Fibroblast of skin of back (primary cell): ENCODE data around the gene TAF4.

ENCODE experiments used
- DNase-seq: peaks from one replicate; pipeline ENCODE4 v3.0.0-alpha.2; 2013

Gene TAF4

DNA sequence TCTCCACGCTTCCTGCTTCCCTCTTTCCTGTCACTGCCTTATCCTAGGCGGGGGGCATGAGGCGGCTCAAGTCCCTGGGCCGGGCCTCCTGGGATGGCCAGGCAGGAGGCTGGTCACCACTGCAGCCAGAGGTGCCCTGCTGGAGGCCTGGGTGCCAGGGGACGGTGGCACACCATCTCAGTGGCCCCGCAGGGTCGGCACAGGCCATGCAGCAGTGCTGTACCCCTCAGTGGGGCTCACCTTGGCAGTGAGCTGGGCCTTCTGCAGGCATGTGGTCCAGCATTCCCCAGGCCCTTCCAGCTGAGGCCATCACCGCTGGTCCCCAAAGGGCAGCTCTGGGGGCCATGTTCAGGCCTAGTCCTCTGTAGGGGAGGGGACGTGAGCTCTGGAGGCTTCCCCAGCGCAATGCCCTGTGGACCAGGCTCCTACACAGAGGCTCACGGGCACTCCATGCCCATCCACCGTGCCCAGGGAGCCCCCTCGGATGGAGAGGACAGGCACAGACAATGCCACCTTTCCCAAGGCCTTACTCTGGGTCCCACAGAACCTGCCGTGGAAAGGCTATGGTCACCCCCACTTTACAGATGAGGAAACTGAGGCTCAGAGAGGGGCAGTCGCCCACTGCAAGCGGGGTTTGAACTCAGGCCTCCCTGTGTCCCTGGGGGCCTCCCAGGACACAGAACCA, 123.8 kb downstream of the TAF4 start:
- DNase-seq, result no peak

DNA sequence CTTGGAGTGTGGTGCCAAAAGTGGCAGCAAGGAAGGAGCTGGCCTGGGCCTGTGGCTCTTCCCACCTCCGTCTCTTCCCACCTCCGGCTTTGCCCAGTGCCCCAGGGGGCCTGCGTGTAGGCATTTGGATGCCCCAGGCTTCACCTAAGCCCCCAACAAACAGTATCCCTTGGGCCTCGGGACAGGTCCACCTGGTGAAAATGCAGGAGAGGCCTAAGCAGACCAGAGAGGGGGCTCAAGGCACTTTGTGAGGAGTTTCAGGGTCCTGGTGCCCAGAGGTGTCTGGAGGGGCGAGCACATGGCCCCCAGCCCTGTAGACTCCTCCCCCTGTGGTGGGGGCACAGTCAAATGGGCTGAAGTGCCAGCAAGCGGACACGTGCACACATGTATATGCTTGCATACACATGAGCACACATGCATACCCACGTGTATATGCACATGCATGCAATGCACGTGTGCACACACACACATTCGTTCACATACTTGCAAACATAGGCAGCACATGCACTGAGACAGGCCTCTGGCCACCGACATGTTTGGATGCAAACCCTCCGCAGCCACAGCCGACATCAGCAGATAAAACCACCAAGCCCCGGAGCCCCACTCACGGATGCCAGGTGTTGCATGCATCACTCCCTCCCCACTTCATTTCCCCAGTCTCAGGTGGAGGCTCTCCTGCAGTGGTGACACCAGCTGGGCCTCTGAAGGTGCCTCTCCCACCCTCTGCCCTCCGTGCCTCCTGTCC, 124.5 kb downstream of the TAF4 start:
- no peak for DNase-seq

DNA sequence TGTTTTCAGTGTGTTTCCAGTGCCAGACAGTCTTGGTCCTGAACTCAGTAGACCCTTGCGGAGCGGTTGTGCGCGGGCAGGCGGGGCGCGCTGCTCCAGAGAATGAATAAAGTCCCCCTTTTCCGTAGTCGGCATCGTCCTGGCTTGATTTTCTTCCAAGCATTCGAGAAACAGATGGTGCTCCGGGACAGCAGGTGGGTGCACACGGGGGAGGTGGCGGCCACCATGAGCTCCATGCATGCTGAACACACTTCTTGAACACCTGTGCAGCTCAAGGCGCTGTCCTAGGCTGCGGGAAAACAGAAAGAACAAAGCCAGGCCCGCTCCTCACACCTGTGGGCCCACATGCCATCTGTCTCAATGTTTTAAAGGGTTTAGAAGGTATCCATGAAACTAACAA, 125.2 kb downstream of the TAF4 start:
- DNase-seq, result no peak

DNA sequence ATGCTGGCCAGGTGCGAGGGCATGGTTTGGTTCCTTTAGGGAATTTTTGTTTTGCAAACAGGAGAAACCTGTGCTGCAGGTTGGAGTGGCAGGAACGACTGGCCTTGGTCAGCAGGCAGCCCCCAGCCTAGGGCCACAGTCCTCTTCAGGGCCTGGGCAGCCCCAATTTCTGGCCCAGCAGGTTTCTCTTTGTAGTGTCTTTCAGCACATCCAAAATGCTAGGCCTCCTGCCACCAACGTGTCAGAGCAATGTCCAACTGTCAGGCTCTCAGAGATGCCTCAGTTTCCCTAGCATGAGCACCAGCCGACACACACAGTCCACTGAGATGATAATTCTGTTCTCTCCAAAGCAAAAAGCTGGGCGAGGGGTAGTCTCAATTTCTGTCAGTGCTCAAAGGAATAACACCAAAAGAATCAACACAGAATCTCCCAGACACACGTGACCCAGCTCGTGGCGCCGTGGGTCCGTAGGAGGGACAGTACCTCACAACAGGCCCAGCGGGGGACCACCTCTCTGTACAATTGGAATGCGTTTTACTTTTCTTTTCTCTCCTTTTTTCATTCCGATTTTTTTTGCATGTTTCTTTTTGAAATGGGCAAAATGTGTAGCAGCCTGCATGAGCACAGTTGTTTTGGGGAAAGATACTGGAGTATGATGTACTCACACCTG, 125.9 kb downstream of the TAF4 start:
- no peak for DNase-seq

DNA sequence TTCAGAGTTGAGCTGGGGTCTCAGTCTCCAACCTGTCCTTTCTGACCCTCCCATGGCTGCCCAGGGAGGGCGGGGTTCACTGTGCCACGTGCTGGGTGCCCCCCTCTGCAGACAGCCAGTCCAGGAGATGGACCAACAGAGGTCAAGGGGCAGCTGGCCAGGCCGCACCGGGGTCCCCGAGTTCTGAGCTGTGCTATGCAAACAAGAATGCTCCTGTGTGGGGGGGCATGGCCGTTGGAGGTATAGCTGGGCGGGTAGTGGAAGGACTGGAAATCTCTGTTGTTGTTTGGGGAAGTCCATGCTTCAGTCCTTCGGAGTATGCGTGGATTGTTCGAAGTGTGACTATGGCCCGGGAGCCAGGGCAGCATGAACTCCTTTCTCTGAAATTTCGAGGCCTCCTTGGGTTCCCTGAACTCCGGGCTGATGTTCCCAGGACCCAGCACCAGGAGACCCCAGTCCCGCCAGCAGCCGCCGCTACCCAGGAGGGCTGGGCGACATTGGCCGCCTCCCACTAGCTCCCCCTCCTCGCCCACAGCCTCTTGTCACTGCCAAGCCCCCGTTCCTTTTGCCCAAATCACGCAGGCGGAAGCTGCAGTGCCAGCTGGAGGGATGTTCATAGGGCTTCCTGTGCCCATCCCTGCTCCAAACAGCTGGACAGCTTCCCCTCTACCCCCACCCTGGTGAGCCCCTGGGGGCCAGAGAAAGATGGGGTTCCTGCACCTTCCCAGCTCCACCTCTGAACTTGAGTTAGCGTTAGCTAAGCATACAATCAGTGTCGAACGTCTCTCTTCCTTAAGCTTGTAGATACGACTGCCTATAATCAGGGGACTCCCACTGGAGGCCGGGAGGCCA, 126.6 kb downstream of the TAF4 start:
- no peak for DNase-seq

DNA sequence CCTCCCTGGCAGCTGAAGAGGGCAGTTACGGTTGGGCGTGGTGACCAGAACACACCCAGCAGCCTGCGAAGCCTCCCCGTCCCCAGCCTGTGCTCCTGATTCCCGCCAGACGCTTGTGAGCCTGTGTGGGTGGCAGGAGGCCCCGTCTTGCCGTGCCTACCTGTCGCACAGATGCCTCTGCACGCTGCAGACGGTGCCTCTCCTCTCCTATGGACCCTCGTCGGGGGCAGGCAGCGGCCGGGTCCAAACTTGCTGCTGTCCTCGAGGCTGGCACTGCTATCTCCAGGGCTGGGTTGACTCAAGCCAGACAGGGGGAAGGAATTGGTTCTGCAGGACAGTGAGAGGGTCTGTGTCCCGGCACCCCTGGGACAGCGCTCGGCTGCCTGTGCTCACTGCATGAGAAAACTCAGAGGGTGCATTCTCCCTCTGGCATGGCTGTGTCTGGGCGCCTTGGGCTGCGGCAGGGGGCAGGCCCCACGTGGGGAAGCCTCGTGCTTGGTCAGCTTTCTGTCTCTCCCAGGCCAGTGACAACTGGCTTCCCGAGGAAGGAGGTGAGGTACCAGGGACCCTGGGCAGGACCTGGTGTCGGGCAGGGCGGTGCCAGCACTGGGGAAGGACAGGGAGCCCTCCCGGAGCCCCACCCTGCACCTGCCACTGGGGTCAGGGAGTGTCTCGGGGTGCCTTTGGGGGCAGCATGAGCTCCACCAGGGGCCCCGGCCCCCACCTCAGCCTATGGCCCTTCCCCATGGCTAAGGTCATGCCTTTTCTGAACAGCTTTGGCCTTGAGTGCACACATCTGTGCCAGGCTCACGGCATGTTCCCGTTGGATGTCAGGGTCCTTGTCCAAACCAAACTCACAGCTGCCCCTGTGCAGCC, 127.5 kb downstream of the TAF4 start:
- no peak for DNase-seq

DNA sequence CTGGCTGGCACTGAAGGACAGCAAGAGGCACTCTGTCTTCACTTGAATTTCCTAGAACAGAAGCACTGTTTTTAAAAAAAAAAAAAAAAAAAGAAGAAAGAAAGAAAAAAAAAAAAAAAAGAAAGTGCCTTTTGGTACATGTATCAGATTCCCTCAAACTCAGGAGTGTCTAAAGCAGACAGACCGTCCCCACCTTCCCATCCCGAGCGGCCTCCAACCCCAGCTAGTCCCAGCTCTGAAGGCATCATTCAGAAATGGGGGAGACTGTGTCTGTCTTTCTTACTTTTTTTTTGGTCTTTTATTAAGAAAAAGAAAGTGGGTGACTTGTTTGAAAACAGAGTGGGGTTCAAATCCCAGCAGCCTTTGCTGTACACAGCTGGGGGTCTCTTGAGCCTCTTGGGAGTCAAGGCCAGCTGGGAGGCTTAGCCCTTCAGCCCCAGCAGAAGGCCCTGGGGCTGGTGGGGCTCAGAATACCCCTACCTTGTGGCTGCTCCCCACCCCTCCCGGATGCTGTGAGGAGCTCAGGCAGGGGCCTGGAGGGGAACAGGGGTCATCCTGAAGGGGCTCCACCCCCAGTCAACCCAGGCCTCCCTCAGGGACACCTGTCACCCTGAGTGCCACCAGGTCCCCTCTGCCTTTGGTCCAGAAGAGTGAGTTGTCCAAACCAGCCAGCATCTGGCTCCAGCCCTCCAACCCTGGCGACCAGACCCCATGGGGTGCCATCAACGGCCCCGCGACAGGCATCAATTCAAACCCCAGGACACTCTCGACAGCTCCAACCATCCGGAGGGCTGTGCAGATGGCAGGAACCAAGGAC, 128.3 kb downstream of the TAF4 start:
- no peak for DNase-seq

DNA sequence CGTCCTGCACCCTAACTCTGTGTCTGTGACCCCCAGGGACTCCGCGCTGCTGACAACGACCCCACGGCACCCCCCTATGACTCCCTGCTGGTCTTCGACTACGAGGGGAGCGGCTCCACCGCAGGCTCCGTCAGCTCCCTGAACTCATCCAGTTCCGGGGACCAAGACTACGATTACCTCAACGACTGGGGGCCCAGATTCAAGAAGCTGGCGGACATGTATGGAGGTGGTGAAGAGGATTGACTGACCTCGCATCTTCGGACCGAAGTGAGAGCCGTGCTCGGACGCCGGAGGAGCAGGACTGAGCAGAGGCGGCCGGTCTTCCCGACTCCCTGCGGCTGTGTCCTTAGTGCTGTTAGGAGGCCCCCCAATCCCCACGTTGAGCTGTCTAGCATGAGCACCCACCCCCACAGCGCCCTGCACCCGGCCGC, 129.0 kb downstream of the TAF4 start:
- no peak for DNase-seq

DNA sequence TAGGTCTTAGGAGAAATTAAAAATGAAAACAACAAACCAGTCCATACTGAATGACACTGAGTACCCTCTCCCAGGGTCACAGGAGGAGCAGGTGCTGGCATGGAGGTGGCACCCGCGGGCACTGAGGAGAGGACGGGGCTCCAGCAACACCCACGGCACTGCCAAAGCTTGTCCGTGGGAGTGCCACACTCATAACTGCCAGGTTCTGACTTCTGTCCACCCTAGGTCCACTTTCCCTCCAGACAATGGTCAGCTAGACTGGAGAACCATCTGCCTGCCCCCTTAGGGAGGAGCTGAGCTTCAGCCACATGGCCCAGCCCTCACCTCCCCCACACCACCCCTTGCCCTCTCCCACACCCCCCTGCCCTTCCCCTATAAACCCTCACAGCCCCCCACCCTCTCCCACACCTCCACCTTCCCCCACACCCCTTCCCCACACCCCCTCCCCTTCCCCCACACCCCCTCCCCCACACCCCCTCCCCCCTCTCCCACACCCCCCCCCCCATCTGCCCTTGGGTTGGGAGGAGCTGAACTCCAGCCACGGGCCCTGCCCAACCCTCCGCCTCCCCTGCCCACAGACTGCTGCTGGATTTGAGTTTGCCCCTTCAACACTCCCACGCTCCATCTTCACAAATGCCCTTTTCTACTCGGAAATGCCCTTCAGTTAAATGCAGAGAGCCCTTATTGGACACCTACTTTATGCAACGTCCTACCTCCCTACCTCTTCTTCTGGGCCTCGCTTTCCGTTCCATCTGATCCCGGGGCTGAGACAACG, 129.6 kb downstream of the TAF4 start:
- no peak for DNase-seq

DNA sequence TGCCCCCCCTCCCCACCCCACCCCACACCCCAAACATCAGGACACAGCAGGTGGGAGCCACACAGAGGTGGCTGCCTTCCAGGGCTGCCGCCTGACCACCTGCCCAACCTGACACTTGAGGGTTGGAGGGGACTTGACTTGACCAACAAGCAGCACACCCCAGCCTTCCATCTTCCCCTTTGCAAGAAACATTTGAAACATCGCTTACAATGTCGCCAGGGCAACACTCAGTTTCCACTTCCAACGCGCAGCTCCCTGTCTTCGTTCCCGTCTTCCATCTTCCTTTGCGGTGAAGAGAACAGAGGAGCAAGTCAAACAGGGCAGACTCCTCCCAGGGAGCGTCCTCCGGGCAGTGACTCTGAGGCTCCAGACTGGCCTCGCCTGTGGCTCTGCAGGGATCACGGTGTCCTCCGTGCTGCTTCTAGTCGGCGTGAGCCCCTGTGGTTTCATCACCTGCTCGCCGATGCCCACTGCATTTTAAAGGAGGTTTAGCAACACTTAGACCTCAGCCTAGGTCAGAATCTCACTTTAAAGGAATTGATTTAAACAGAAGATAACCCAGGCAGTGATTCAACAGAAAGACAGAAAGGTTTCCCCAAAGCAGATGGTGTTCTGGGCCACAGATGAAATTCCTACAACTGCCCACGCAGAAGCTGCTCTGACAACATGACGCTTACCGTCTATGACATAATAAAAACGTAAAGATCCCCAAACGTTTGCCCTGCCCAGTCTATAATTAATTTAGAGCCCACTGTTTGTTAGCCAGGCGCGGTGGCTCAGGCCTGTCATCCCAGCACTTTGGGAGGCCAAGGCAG, 130.8 kb downstream of the TAF4 start:
- DNase-seq, result no peak

DNA sequence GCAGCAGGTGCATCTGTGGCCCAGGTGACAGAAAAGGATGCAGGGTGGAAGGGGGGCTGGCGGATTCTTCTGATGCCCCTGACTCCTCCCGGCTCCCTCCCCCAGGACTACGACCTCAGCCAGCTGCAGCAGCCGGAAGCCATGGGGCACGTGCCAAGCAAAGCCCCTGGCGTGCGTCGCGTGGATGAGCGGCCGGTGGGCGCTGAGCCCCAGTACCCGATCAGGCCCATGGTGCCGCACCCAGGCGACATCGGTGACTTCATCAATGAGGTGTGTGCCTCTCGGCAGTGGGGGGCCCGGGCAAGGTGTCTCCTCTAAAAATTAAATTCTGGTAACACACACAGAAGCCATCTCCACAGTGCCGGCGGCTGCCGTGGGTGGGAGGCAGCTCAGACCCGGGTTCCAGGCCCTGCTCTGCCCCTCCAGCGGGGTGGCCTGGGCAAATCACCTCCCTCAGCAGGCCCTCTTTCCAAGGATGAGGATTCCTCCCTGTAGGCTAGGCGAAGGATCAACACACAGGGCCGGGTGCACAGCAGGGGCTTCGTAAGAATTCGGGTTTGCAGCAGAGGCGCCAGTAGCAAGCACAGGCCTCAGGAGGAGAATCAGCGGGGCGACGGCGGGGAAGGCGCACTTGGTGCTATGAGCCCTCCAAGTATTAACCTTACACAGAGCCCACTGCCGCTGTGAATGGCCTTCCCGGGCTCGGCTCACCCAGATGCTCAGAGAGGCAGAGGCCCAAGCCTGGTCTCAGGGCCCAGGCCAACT, 131.5 kb downstream of the TAF4 start:
- no peak for DNase-seq

DNA sequence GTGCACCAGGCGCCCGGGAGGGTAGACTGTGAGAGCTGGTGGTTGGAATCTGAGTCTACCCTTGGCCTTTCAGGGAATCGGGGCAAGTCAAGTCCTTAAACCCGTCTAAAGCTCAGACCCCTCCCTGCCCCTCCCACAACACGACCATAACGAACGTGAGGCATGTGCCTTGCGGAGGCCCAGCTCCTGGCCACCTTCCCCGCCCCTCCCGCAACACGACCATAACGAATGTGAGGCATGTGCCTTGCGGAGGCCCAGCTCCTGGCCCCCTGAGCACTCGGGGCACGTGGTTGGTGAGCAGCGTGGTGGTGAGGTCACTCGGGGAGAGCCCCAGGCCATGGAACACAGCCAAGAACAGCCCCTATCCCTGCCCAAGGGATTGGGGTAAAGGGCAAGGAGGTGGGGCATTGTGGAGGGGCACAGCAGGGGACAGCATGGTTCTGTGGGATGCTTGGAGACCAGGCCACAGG, 132.2 kb downstream of the TAF4 start:
- no peak for DNase-seq

DNA sequence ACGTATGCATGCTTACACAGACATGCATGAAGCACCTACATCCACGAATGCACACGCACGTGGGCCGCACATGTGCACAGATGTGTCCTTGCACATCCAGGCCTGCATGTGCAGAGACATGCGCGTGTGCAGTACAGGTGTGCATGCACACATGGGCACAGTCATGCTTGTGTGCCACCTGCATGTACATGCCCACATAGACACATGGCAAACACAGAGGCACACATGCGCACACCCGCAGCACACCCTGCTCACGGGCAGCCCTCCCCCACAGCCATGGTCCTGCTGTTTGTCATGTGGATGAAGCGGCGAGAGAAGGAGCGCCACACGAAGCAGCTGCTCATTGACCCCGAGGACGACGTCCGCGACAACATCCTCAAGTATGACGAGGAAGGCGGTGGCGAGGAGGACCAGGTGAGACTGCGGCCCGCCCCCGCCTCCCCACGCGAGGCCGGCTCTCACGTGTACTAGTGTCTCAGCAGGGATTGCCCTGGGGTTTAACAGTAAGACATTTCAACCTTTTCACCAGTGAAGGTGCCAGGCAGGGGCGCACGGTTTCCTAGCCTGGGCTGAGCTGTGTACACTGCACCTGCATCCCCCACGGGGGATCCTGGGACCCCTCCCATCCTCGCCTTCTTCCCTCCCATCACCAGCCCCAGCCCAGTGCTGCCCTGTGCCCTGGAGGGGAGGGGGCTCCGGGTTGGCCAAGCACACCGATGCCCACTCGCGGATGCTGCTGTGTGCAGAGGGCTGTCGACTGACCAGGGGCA, 132.8 kb downstream of the TAF4 start:
- no peak for DNase-seq

DNA sequence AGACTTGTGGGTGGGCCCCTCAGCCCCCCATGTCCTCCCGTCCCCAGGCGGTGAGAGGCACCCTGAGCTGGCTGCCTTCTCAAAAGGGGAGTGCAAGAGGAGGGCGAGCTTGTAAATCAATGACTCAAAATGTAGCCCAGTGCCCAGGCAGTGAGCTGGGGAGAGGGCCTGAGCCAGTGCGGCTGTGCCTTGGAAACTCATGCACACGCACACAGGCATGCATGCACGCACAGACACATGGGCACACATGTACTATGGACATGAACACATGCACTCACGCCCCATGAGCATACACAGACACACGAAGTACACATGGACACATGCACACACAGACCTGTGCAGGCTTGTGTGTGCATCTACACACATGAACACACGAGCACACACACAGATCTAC, 133.5 kb downstream of the TAF4 start:
- no peak for DNase-seq

DNA sequence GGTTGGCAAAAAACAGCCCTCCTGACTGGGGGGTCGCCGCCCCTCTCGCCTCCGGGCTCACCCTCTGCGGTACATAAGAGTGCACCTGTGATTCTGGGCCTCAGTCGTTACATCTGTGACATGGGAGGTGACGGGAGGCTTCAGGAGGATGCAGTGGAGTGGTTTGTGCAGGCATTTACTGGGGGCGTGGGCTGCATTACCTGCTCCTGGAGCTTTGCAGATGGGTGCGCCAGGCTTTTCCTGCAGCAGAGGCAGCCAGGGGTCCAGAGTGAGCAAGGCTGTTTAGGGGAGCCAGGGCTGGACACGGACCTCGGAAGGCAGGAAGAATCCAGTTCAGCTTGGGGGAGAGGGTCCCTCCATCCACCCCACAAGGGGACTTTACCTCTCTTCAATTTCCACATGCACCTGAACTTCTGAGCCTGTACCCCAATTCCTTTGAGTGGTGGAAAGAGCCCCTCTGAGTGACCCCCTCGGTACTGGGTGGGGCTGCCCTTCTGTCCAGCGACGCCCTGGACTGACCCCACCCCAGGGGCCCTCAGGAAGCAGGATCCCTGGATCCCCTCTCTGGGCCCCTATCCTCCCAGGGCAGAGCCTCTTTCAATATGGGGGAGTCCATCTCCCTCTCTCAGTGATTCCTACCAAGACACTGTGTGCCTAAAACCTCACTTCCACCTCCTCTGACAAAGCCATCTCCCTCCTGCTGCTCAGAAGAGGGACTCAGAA, 134.0 kb downstream of the TAF4 start:
- DNase-seq, result no peak

DNA sequence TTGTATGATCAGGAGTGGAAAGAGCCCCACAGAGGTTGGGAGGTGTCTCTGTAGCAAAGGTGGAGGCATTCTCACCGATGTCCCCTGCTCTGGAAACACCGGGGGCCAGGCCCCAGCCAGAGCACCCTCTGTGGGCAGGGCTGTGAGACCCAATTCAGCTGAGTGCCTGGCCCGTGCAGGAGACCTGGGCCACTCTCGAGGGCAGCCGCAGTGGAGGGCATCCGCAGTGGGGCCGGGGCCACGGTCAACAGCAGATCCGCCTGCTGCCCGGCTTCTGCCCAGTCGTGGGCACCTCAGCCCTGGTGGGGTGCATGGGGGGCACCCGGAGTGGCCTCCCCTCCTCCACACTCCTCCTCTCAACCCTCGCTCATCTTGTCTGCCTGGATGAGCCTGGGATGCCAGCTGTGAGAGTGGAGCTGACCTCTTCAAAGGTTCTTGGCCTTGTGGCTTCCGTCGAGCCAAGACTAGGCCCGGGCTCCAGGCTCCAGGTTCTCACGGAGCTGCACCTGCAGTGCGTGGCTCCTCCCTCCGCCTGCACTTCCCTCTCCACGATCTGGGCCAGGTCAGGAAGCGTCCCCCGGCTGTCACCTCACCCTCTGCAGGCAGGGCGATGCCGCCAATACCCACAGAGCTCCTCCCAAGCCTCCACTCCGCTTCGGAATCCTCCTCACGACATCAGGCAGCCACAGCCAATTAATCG, 134.8 kb downstream of the TAF4 start:
- DNase-seq, result no peak
